HepG2 (cell line): ENCODE measurements around the gene MAB21L4. TPM values are rescaled to one million over a fixed set of nuclear protein-coding genes. Genes with fewer than 3 reads are reported as not detected.

Source experiments
- ARNTL ChIP-seq: sonication (generic); formaldehyde crosslinking; IDR thresholded peaks from 2 replicates; pipeline ENCODE4 v1.4.0; 2020; ENCODE audit warnings: mild to moderate bottlenecking, missing genetic modification reagents
- DDIT3 ChIP-seq: sonication (generic); formaldehyde crosslinking; IDR thresholded peaks from 2 replicates; pipeline ENCODE4 v1.4.0; 2020; ENCODE audit warnings: mild to moderate bottlenecking, missing genetic modification reagents
- E2F1 ChIP-seq: sonication (generic); formaldehyde crosslinking; IDR thresholded peaks from 2 replicates; pipeline ENCODE4 v1.5.0; 2020; ENCODE audit warnings: missing genetic modification reagents
- FLYWCH1 ChIP-seq: sonication (generic); formaldehyde crosslinking; IDR thresholded peaks from 2 replicates; pipeline ENCODE4 v1.8.1; 2023; ENCODE audit warnings: mild to moderate bottlenecking, missing genetic modification reagents
- FOXO4 ChIP-seq: sonication (generic); formaldehyde crosslinking; conservative IDR thresholded peaks from 2 replicates; pipeline ENCODE4 v1.8.1; 2023; ENCODE audit warnings: missing genetic modification reagents
- IKZF4 ChIP-seq: sonication (generic); formaldehyde crosslinking; IDR thresholded peaks from 2 replicates; pipeline ENCODE4 v1.5.1; 2020; ENCODE audit warnings: borderline replicate concordance, mild to moderate bottlenecking, low read depth, missing genetic modification reagents; ENCODE audit errors: not compliant biosample characterization
- KLF9 ChIP-seq: IDR thresholded peaks from 2 replicates; pipeline ENCODE4 v1.6.1; 2016; ENCODE audit warnings: low read depth
- NFYB ChIP-seq: sonication (generic); formaldehyde crosslinking; IDR thresholded peaks from 2 replicates; pipeline ENCODE4 v1.4.0; 2020; ENCODE audit warnings: missing genetic modification reagents
- RELA ChIP-seq: sonication (generic); formaldehyde crosslinking; IDR thresholded peaks from 2 replicates; pipeline ENCODE4 v1.4.0; 2020; ENCODE audit warnings: missing genetic modification reagents
- SKIL ChIP-seq: sonication (generic); formaldehyde crosslinking; IDR thresholded peaks from 2 replicates; pipeline ENCODE4 v1.8.0; 2022; ENCODE audit warnings: missing genetic modification reagents, mild to moderate bottlenecking, moderate library complexity, borderline replicate concordance
- SRSF4 ChIP-seq: fragments of 200-400 bp; formaldehyde crosslinking; IDR thresholded peaks from one replicate; pipeline ENCODE4 v1.6.1; 2018; ENCODE audit warnings: mild to moderate bottlenecking, low read depth, low read length, moderate library complexity; ENCODE audit not compliant: poor library complexity, severe bottlenecking
- SRSF9 ChIP-seq: fragments of 200-400 bp; formaldehyde crosslinking; IDR thresholded peaks from 2 replicates; pipeline ENCODE4 v1.6.1; 2018; ENCODE audit warnings: borderline replicate concordance, mild to moderate bottlenecking, low read depth, low read length; ENCODE audit not compliant: insufficient read depth, poor library complexity, severe bottlenecking
- STAG1 ChIP-seq: sonication (generic); formaldehyde crosslinking; IDR thresholded peaks from 2 replicates; pipeline ENCODE4 v1.4.0; 2020; ENCODE audit warnings: missing genetic modification reagents
- ZBTB21 ChIP-seq: sonication (generic); formaldehyde crosslinking; IDR thresholded peaks from 2 replicates; pipeline ENCODE4 v1.4.0; 2020; ENCODE audit warnings: missing genetic modification reagents
- ZBTB25 ChIP-seq: IDR thresholded peaks from 2 replicates; pipeline ENCODE4 v1.6.1; 2018; ENCODE audit warnings: missing genetic modification reagents
- ZFP91 ChIP-seq: sonication (generic); formaldehyde crosslinking; IDR thresholded peaks from 2 replicates; pipeline ENCODE4 v1.9.0; 2022; ENCODE audit warnings: missing genetic modification reagents, mild to moderate bottlenecking, borderline replicate concordance
- ZNF18 ChIP-seq: sonication (generic); formaldehyde crosslinking; IDR thresholded peaks from 2 replicates; pipeline ENCODE4 v1.8.0; 2022; ENCODE audit warnings: mild to moderate bottlenecking, missing genetic modification reagents; ENCODE audit not compliant: insufficient replicate concordance
- ZNF709 ChIP-seq: sonication (generic); formaldehyde crosslinking; IDR thresholded peaks from 2 replicates; pipeline ENCODE4 v1.5.0; 2020; ENCODE audit warnings: mild to moderate bottlenecking, missing genetic modification reagents
- polyA plus RNA-seq, 8 experiments: library from polyadenylated mRNA; depleted of rRNA in 3 of 8; stranded (reverse) in 7 of 8; unstranded in 1 of 8; fragments of >200 nt; fragmentation: Illumina TruSeq in 4 of 8; extraction: Trizol in 4 of 8; gene quantifications; 2 replicates each; pipeline versions ENCODE4 v1.2.1 to v1.2.3, GENCODE V29; 2011 to 2016; ENCODE audit warnings: low read depth in 4 of 8, missing spikeins in 1 of 8, mixed read lengths in 1 of 8; ENCODE audit not compliant: insufficient read depth in 1 of 8
- total RNA-seq, 5 experiments: library from RNA; depleted of rRNA; stranded (reverse); fragments of >200 nt; fragmentation: Illumina TruSeq; extraction: Trizol; gene quantifications; 2 replicates each; pipeline ENCODE4 v1.2.3, GENCODE V29; 2016; ENCODE audit warnings: low read depth in 1 of 5

The MAB21L4 gene
- total and polyA plus RNA-seq, 2 of the 13 experiments (the other 11 are each of a cell fraction or from before 2014, with no cell fraction given): 3.0 to 14.0 TPM

GRCh38 chr2:240851078-240851991 is 44.6 kb downstream of the MAB21L4 start (continued):
- no peak for TF ChIP-seq SRSF4
- TF ChIP-seq ZBTB25: no peak
- no peak for TF ChIP-seq ZBTB21 (CRISPR knock-in tag)
- TF ChIP-seq NFYB (CRISPR knock-in tag): no peak
- no peak for TF ChIP-seq SKIL (CRISPR knock-in tag)
- TF ChIP-seq RELA (CRISPR knock-in tag): 0 out of 2 replicates have a peak, but pooled peaks have one; percentile 48
- TF ChIP-seq IKZF4 (CRISPR knock-in tag): no peak
- TF ChIP-seq ARNTL (CRISPR knock-in tag): no peak
- no peak for TF ChIP-seq SRSF9
- no peak for TF ChIP-seq ZNF18 (CRISPR knock-in tag)
- TF ChIP-seq E2F1: no peak
- no peak for TF ChIP-seq DDIT3 (CRISPR knock-in tag)
- peak; percentile 99 for TF ChIP-seq STAG1 (CRISPR knock-in tag)
- TF ChIP-seq FOXO4 (CRISPR knock-in tag): no peak
- TF ChIP-seq ZNF709 (CRISPR knock-in tag): no peak
- TF ChIP-seq FLYWCH1: no peak
- no peak for TF ChIP-seq KLF9 (CRISPR knock-in tag)
- peak; percentile 72; the same call in 1 of the 2 replicates for TF ChIP-seq ZFP91 (CRISPR knock-in tag)
